ENCODE measurements around the gene LPA.
"Not testable (repeated sequence)": the region's sequence is repeated elsewhere in the genome, so short reads cannot be mapped to it uniquely, and the experiment has no call there.

LPA gene

DNA sequence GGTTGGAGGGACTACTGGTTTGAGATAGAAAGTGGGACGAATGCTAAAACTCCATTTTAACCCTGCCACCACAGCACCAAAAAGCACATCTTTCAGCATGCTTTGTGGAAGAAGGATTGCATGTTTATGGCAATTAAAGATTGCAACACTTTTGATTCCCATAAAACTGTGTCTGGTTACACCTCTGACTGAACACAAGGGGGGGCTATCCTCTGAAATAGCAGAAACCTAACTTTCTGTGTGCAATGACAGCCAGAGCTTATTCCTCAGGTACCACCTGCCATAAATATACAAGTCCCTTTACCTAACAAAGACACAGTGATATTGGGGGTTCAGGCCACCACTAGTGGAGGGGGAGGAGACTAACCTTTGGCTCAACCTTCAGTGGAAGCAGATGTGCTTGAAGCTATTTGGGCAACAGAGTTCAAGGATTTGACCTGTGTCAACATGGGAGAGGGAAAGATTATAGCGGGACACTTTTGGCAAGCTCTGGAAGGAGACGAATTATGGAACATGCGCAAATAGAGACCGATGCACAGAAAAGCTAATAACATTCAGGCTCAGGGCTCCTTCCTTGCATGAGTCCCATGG, 28.4 kb upstream of the LPA start:
- DNase-seq (ENCODE audit: low spot score) = no peak
- H3K36me3 ChIP-seq (ENCODE audit: low read depth) = no peaks in the 10 kb centered on the region
- TF ChIP-seq, protein P1, sequence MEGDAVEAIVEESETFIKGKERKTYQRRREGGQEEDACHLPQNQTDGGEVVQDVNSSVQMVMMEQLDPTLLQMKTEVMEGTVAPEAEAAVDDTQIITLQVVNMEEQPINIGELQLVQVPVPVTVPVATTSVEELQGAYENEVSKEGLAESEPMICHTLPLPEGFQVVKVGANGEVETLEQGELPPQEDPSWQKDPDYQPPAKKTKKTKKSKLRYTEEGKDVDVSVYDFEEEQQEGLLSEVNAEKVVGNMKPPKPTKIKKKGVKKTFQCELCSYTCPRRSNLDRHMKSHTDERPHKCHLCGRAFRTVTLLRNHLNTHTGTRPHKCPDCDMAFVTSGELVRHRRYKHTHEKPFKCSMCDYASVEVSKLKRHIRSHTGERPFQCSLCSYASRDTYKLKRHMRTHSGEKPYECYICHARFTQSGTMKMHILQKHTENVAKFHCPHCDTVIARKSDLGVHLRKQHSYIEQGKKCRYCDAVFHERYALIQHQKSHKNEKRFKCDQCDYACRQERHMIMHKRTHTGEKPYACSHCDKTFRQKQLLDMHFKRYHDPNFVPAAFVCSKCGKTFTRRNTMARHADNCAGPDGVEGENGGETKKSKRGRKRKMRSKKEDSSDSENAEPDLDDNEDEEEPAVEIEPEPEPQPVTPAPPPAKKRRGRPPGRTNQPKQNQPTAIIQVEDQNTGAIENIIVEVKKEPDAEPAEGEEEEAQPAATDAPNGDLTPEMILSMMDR (IDR thresholded peaks at IDR 0.05; ENCODE audit: poor library complexity, severe bottlenecking) = no peak
- ATAC-seq (ENCODE audit: low read depth) = no peak
- H3K27ac ChIP-seq (ENCODE audit: poor library complexity, severe bottlenecking) = no peak overlapping the region
- H3K4me3 ChIP-seq (ENCODE audit: severe bottlenecking) = no peak overlapping the region
- no peaks in the 10 kb centered on the region for H3K9me3 ChIP-seq (ENCODE audit: severe bottlenecking)
- no peaks in the 10 kb centered on the region for H3K27me3 ChIP-seq (ENCODE audit: insufficient read depth, poor library complexity, severe bottlenecking)
- no peaks in the 10 kb centered on the region for H3K4me1 ChIP-seq (ENCODE audit: insufficient read depth, poor library complexity, severe bottlenecking)

DNA sequence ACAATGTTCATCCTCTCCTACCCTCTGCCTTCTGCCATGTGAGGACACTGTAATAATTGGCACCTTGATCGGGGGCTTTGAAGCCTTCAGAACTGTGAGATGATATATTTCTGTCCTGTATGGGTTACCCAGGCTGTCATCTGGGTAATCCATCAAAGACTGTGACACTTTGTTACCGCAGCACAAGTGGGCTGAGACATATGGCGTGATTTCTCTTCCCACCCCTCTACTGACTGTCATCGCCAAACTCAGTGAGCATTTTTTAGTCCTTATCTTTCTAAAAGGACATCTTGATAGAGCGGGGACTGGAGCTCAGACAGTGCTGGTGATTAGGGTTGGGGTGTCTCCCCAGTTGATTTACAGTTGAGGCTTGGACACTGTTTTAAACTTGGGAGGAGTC, 27.5 kb upstream of the LPA start:
- Histone ChIP-seq H3K4me3 (ENCODE audit: severe bottlenecking) (no peak overlapping the region), H3K27me3 (ENCODE audit: insufficient read depth, poor library complexity, severe bottlenecking) (no peaks in the 10 kb centered on the region), H3K27ac (ENCODE audit: poor library complexity, severe bottlenecking) (no peak overlapping the region), H3K9me3 (ENCODE audit: severe bottlenecking) (no peaks in the 10 kb centered on the region), H3K36me3 (ENCODE audit: low read depth) (no peaks in the 10 kb centered on the region), H3K4me1 (ENCODE audit: insufficient read depth, poor library complexity, severe bottlenecking) (no peaks in the 10 kb centered on the region)
- DNase-seq (ENCODE audit: low spot score) = no peak
- ATAC-seq (ENCODE audit: low read depth) = no peak
- TF ChIP-seq, protein P1 (IDR thresholded peaks at IDR 0.05; ENCODE audit: poor library complexity, severe bottlenecking) = no peak

DNA sequence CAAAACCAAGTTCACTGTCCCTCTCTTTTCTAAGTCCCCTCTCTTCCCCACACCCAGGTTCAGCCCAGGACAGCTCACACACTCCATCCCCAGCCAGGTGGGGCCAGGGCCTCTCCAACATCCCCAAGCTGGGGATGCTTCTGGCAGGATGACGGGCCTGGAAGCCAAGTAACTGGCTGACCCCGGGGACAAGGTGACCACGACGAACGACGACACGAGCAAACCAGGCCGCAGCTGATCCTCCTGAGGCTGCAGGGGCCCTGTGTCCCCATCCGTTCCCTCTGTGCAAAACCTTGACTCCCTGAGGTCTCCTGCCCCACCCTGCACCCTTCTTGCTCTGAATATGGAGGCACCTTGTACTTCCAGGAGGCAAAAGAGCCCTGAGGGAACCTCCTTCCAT, 26.4 kb upstream of the LPA start:
- no peak for ATAC-seq (ENCODE audit: low read depth)
- Histone ChIP-seq H3K36me3 (ENCODE audit: low read depth) (no peaks in the 10 kb centered on the region), H3K9me3 (ENCODE audit: severe bottlenecking) (no peaks in the 10 kb centered on the region), H3K4me1 (ENCODE audit: insufficient read depth, poor library complexity, severe bottlenecking) (no peaks in the 10 kb centered on the region), H3K27me3 (ENCODE audit: insufficient read depth, poor library complexity, severe bottlenecking) (no peaks in the 10 kb centered on the region), H3K27ac (ENCODE audit: poor library complexity, severe bottlenecking) (no peak overlapping the region), H3K4me3 (ENCODE audit: severe bottlenecking) (no peak overlapping the region)
- TF ChIP-seq, protein P1 (IDR thresholded peaks at IDR 0.05; ENCODE audit: poor library complexity, severe bottlenecking) = no peak
- DNase-seq (ENCODE audit: low spot score) = no peak

DNA sequence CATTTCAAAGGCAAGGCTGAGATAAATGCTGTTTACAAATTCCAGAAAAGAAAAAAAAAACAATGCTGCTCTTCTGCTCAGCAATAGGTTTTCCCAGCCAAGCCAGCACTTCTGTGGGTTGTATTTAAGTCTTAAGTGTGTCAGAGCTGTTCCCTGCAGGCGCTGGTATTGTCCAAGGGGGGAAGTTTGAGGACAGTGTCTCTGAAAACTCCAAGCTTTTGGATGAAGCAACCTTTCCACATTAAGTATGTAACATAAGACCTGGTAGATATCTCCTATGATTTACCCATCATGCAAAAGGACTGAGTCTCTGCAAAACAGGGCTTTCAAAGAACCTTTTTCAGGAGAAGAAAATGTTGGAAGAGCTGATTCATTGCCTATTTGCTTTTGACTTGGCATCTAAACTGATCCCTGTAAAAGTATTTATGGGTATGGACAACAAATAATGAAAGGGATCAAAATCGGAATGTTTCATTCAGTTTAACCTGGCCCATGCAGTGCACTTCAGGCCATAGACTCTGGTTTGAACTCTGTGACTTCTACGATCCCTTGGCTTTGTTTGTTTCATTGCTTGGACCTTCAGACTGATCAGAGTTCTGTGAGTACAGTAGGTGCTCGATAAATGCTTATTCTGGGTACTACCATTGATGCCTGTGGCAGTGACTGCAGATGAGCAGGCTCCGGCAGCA, 21.8 kb upstream of the LPA start:
- Histone ChIP-seq H3K36me3 (ENCODE audit: low read depth) (no peaks in the 10 kb centered on the region), H3K27ac (ENCODE audit: poor library complexity, severe bottlenecking) (no peak overlapping the region), H3K27me3 (ENCODE audit: insufficient read depth, poor library complexity, severe bottlenecking) (no peaks in the 10 kb centered on the region), H3K4me3 (ENCODE audit: severe bottlenecking) (no peak overlapping the region), H3K4me1 (ENCODE audit: insufficient read depth, poor library complexity, severe bottlenecking) (no peaks in the 10 kb centered on the region), H3K9me3 (ENCODE audit: severe bottlenecking) (no peaks in the 10 kb centered on the region)
- TF ChIP-seq, protein P1 (IDR thresholded peaks at IDR 0.05; ENCODE audit: poor library complexity, severe bottlenecking) = no peak
- no peak for DNase-seq (ENCODE audit: low spot score)
- ATAC-seq (ENCODE audit: low read depth) = no peak

DNA sequence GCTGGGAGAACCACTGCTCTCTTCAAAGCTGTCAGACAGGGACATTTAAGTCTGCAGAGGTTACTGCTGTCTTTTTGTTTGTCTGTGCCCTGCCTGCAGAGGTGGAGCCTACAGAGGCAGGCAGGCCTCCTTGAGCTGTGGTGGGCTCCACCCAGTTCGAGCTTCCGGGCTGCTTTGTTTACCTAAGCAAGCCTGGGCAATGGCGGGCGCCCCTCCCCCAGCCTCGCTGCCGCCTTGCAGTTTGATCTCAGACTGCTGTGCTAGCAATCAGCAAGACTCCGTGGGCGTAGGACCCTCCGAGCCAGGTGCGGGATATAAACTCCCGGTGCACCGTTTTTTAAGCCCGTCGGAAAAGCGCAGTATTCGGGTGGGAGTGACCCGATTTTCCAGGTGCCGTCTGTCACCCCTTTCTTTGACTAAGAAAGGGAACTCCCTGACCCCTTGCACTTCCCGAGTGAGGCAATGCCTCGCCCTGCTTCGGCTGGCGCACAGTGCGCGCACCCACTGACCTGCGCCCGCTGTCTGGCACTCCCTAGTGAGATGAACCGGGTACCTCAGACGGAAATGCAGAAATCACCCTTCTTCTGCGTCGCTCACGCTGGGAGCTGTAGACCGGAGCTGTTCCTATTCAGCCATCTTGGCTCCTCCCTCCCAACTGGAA, 21.2 kb upstream of the LPA start:
- not testable (repeated sequence) for H3K36me3 ChIP-seq (ENCODE audit: low read depth); H3K4me1 ChIP-seq (ENCODE audit: insufficient read depth, poor library complexity, severe bottlenecking); H3K4me3 ChIP-seq (ENCODE audit: severe bottlenecking); DNase-seq (ENCODE audit: low spot score); H3K9me3 ChIP-seq (ENCODE audit: severe bottlenecking); H3K27me3 ChIP-seq (ENCODE audit: insufficient read depth, poor library complexity, severe bottlenecking); H3K27ac ChIP-seq (ENCODE audit: poor library complexity, severe bottlenecking); ATAC-seq (ENCODE audit: low read depth)

All from RWPE2 (cell line).